Fibroblast of mammary gland (primary cell): ENCODE results near the gene FAS.

Experiments used
- DNase-seq: peaks from one replicate; pipeline ENCODE4 v3.0.0-alpha.2; 2010; ENCODE audit warnings: low read depth
- H3K4me3 ChIP-seq: 2 replicates; pipeline ENCODE4 v1.5.1; 2011; ENCODE audit warnings: low read depth, mild to moderate bottlenecking, low read length, moderate library complexity; ENCODE audit not compliant: control insufficient read depth
- CTCF ChIP-seq: conservative IDR thresholded peaks from 2 replicates; pipeline ENCODE4 v1.5.1; 2011; ENCODE audit warnings: low read depth, low read length, inconsistent platforms; ENCODE audit not compliant: control insufficient read depth, insufficient read depth

FAS gene

GRCh38 chr10:88966797-88967196 lies 23.8 kb upstream of the FAS start:
- DNase-seq = no peak
- TF ChIP-seq CTCF = no peak
- H3K4me3 ChIP-seq = no peak overlapping the region

DNA sequence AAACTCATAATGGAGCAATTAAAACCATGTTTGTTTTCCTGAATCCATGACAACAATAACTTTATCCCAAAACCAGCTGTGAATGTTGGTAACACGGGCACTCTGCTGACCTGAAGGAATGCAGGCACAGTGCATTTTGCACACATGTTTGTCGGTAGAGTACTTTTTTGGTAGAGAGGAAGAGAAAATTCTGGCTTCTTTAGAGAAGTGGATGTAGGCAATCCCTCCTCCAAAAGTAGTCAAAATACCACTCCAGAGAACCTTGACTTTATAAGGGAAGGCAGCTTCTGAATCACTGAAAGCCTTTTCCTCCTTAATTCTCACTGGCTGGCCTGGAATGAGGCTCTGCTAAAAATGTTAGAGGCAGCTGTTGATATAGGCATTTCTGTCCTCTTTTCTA lies 22.2 kb upstream of the FAS start:
- no peak for DNase-seq
- no peak overlapping the region for H3K4me3 ChIP-seq
- no peak for TF ChIP-seq CTCF

- TF ChIP-seq CTCF = no peak
- no peak overlapping the region for H3K4me3 ChIP-seq
- peak; percentile 43 for DNase-seq
Measured at GRCh38 chr10:88971221-88972061, 19.2 kb upstream of the FAS start.

DNA sequence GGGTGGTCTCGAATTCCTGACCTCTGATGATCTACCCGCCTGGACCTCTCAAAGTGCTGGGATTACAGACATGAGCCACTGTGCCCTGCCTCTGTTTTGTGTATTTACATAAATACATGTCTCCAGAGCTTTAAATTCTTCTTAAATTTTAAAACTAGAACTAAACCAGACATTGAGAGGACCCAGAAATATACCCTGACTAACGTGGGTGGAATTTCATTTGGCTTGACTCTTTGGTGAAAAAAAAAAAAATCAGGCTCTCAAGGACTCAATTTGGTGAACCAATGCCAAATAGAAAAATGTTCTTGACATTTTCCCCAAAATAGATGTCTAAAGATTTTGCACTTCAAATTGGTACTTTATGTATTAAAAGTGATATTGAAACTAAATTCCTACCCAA lies 16.6 kb upstream of the FAS start:
- TF ChIP-seq CTCF = no peak
- DNase-seq = peak; percentile 48
- H3K4me3 ChIP-seq = no peak overlapping the region

DNA sequence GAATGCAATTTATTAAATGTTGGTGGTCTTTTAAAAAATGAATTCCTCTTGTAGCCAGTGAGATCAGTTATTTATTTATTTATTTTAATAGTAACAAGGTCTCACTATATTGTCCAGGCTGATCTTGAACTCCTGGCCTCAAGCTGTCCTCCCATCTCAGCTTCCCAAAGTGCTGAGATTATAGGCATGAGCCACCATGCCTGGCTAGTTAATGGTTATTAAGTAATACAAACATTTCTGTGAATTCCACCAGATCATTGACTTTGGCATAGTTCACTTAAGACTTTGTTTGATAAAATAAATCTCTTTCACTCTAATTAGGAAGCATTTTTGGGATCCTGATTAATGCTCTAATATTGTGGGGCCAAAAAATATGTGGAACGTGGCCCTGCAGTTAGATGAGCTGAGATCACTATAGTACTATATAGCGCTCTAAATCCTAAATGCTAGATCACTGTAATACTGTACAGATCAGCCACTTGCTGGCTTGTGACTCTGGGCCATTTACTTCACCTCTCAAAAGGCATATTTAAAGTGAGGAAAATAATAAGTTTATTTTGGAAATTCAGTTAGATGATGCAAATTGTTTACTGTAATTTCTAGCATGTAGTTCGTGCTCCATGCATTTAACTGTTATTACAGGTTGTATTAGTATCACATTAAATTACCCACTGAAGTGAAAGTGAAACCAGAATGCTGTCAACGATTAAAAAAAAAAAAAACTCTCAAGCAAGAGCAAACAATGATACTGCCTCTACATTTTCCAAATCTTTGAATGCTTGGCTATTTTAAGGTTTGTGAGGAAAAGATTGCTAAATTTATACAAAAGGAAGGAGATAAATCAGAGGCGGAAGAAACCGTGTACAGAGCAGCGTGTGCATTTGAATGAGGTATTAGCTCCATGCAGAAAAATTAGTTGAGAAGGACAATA lies 15.9 kb upstream of the FAS start:
- TF ChIP-seq CTCF = no peak
- DNase-seq = peak; percentile 47
- H3K4me3 ChIP-seq = peak overlapping the region; percentile 56

GRCh38 chr10:88975377-88975720 lies 15.2 kb upstream of the FAS start:
- TF ChIP-seq CTCF = no peak
- DNase-seq = no peak
- H3K4me3 ChIP-seq = peak overlapping the region; percentile 56
